Ascending aorta (tissue), 2 donors: ENCODE measurements around the gene CDH1. TPM values are rescaled to one million over a fixed set of nuclear protein-coding genes. Genes with fewer than 3 reads are reported as not detected.

Experiments
- DNase-seq, 2 donors: peaks; one replicate each; pipeline ENCODE4 v3.0.0-alpha.2; 2019; ENCODE audit warnings: low spot score in 2 of 2
- H3K27ac ChIP-seq, 2 donors: fragments of 200-600 bp; sonication (generic); one replicate each; pipeline ENCODE4 v1.5.1; 2016 to 2017; ENCODE audit warnings: mild to moderate bottlenecking in 1 of 2
- H3K27me3 ChIP-seq: fragments of 200-600 bp; sonication (generic); one replicate; pipeline ENCODE4 v1.5.1; 2017
- H3K36me3 ChIP-seq, 2 donors: fragments of 200-600 bp; sonication (generic); one replicate each; pipeline ENCODE4 v1.5.1; 2016
- H3K4me1 ChIP-seq, 2 donors: fragments of 200-600 bp; sonication (generic); one replicate each; pipeline ENCODE4 v1.5.1; 2016 to 2017; ENCODE audit warnings: mild to moderate bottlenecking in 1 of 2
- H3K4me3 ChIP-seq, 2 donors: fragments of 200-600 bp; sonication (generic); one replicate each; pipeline ENCODE4 v1.5.1; 2016 to 2017; ENCODE audit warnings: mild to moderate bottlenecking in 1 of 2
- H3K9me3 ChIP-seq, 2 donors: fragments of 200-600 bp; sonication (generic); one replicate each; pipeline ENCODE4 v1.5.1; 2016
- CTCF ChIP-seq, 3 experiments: fragments of 200-600 bp in 2 of 3; fragments of 450-650 bp in 1 of 3; sonication (generic) in 2 of 3; IDR thresholded peaks; one replicate each; pipeline ENCODE4 v1.5.1; 2016 to 2019; ENCODE audit warnings: antibody characterized with exemption in 3 of 3, mild to moderate bottlenecking in 1 of 3, moderate library complexity in 1 of 3
- intact Hi-C: fragments of 100-400 bp; cut with DNase I; formaldehyde crosslinking; loops from one replicate; pipeline ENCODE4 v1.15.1; 2023
- total RNA-seq: library from RNA; depleted of rRNA; stranded (reverse); fragments of >200 nt; gene quantifications from one replicate; pipeline ENCODE4 v1.1.0, GENCODE V29; 2016

The CDH1 gene
- total RNA-seq, 1 donor from 2014 or later = not detected

- no peak for TF ChIP-seq CTCF (IDR thresholded peaks at IDR 0.05)
- H3K4me1 ChIP-seq = no peaks in the 10 kb centered on the region
- no peak overlapping the region for H3K4me3 ChIP-seq
- H3K36me3 ChIP-seq = no peaks in the 10 kb centered on the region
- H3K27ac ChIP-seq = no peak overlapping the region
- intact Hi-C loops = no loop called here
- H3K9me3 ChIP-seq = no peaks in the 10 kb centered on the region
- no peaks in the 10 kb centered on the region for H3K27me3 ChIP-seq
- DNase-seq = no peak
Observed at GRCh38 chr16:68762996-68763756, 26.1 kb downstream of the CDH1 start.

GRCh38 chr16:68764862-68765261, 27.8 kb downstream of the CDH1 start:
- H3K27ac ChIP-seq = no peak overlapping the region
- no peaks in the 10 kb centered on the region for H3K4me1 ChIP-seq
- intact Hi-C loops = no loop called here
- H3K36me3 ChIP-seq = no peaks in the 10 kb centered on the region
- no peak for TF ChIP-seq CTCF (IDR thresholded peaks at IDR 0.05)
- no peak overlapping the region for H3K4me3 ChIP-seq
- no peaks in the 10 kb centered on the region for H3K27me3 ChIP-seq
- no peak for DNase-seq
- no peaks in the 10 kb centered on the region for H3K9me3 ChIP-seq

GRCh38 chr16:68767581-68767980, 30.5 kb downstream of the CDH1 start:
- intact Hi-C loops = no loop called here
- no peak for TF ChIP-seq CTCF (IDR thresholded peaks at IDR 0.05)
- no peak overlapping the region for H3K27ac ChIP-seq

GRCh38 chr16:68768175-68768574, 31.1 kb downstream of the CDH1 start:
- no peak overlapping the region for H3K4me3 ChIP-seq
- intact Hi-C loops = no loop called here

More at GRCh38 chr16:68767581-68767980, 30.5 kb downstream of the CDH1 start:
- Histone ChIP-seq H3K27me3 (no peaks in the 10 kb centered on the region), H3K9me3 (no peaks in the 10 kb centered on the region), H3K4me3 (no peak overlapping the region), H3K4me1 (no peaks in the 10 kb centered on the region), H3K36me3 (no peaks in the 10 kb centered on the region)
- DNase-seq = no peak

GRCh38 chr16:68768771-68769170, 31.7 kb downstream of the CDH1 start:
- H3K9me3 ChIP-seq = no peaks in the 10 kb centered on the region
- no peaks in the 10 kb centered on the region for H3K4me1 ChIP-seq
- H3K4me3 ChIP-seq = no peak overlapping the region
- no peak for TF ChIP-seq CTCF (IDR thresholded peaks at IDR 0.05)
- no peaks in the 10 kb centered on the region for H3K36me3 ChIP-seq
- H3K27ac ChIP-seq = no peak overlapping the region
- H3K27me3 ChIP-seq = no peaks in the 10 kb centered on the region
- no peak for DNase-seq
- intact Hi-C loops = no loop called here

More at GRCh38 chr16:68768175-68768574, 31.1 kb downstream of the CDH1 start:
- no peak for DNase-seq
- H3K27me3 ChIP-seq = no peaks in the 10 kb centered on the region
- no peak overlapping the region for H3K27ac ChIP-seq
- no peak for TF ChIP-seq CTCF (IDR thresholded peaks at IDR 0.05)
- H3K4me1 ChIP-seq = no peaks in the 10 kb centered on the region
- H3K9me3 ChIP-seq = no peaks in the 10 kb centered on the region
- H3K36me3 ChIP-seq = no peaks in the 10 kb centered on the region
